Measurements from ENCODE around the gene SLAMF9. TPM values are rescaled to one million over a fixed set of nuclear protein-coding genes. Genes with fewer than 3 reads are reported as not detected.

The SLAMF9 gene
- total RNA-seq, 1 donor from 2014 or later, result not detected

DNA sequence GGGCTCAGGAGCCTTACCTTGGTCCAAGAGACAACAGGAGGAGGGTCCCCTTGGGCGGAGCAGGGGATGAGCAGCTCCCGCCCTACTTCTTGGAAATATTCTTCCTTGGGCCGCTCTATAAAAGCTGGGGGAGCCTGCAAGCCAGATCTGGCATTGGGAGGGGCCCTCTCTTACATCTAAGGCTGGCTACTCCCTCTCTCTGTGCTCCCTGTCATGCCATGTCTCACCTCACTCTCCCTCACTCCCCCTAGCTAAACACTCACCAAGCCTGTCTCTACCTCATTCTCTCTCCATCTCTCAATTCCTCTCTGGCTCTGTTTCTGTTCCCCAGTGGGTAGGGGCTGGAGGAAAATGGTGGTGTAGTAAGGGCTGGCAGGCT, 22.3 kb downstream of the SLAMF9 start:
- H3K36me3 Mint-ChIP-seq, result peaks cover 18% of the 10 kb centered on the region
- peaks cover 4% of the 10 kb centered on the region for H3K4me1 Mint-ChIP-seq (ENCODE audit: unreplicated experiment)
- H3K27ac Mint-ChIP-seq, result no peak overlapping the region
- no peaks in the 10 kb centered on the region for H3K9me3 Mint-ChIP-seq
- no peak overlapping the region for H3K4me3 Mint-ChIP-seq
- TF ChIP-seq CTCF (conservative IDR thresholded peaks at IDR 0.05), result no peak
- no peak for DNase-seq (ENCODE audit: extremely low spot score, unreplicated experiment)
- no peaks in the 10 kb centered on the region for H3K27me3 Mint-ChIP-seq

DNA sequence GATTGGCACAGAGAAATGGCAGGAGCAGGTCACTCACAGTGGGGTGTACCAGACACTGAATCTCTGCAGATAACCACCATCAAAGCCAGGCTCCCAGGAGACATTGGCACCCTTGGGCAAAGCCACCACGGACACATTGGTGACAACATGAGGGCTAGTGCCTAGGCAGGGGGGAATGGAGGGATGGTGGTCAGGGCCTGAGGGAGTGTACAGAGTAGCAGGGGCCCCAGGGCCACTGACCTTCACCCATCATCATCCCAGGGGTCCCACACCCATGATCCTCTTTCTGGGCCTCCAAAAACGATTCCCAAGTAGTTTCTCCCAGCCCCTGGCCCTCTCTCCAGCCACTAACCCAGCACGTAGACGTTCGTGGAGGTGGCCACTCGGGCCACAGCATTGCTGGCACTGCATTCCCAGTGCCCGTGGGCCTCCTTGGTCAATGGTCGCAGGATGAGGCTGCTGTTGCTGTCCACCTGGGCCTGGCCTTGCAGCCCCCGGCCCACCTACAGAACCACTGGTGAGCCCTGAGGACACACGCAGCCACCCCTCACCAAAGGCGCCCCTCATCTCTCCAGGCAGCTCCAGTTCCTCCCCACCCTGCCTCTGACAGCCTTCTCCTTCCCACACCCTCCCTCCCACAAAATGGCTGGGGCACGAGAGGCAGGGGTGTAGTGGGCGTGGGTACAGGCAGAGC, 22.8 kb downstream of the SLAMF9 start:
- H3K36me3 Mint-ChIP-seq, result peaks cover 18% of the 10 kb centered on the region
- no peak for DNase-seq (ENCODE audit: extremely low spot score, unreplicated experiment)
- no peak for TF ChIP-seq CTCF (conservative IDR thresholded peaks at IDR 0.05)
- H3K4me3 Mint-ChIP-seq, result no peak overlapping the region
- H3K27ac Mint-ChIP-seq, result no peak overlapping the region
- H3K4me1 Mint-ChIP-seq (ENCODE audit: unreplicated experiment), result peaks cover 6% of the 10 kb centered on the region
- no peaks in the 10 kb centered on the region for H3K9me3 Mint-ChIP-seq
- no peaks in the 10 kb centered on the region for H3K27me3 Mint-ChIP-seq

- DNase-seq (ENCODE audit: extremely low spot score, unreplicated experiment), result no peak
- H3K36me3 Mint-ChIP-seq, result peaks cover 18% of the 10 kb centered on the region
- no peaks in the 10 kb centered on the region for H3K9me3 Mint-ChIP-seq
- peaks cover 10% of the 10 kb centered on the region for H3K4me1 Mint-ChIP-seq (ENCODE audit: unreplicated experiment)
- H3K4me3 Mint-ChIP-seq, result no peak overlapping the region
- no peaks in the 10 kb centered on the region for H3K27me3 Mint-ChIP-seq
- H3K27ac Mint-ChIP-seq, result no peak overlapping the region
- no peak for TF ChIP-seq CTCF (conservative IDR thresholded peaks at IDR 0.05)
These were observed 23.4 kb downstream of the SLAMF9 start for GRCh38 chr1:159930634-159931033.

GRCh38 chr1:159930216-159930615, 23.8 kb downstream of the SLAMF9 start:
- peaks cover 18% of the 10 kb centered on the region for H3K36me3 Mint-ChIP-seq
- no peaks in the 10 kb centered on the region for H3K27me3 Mint-ChIP-seq
- TF ChIP-seq CTCF (conservative IDR thresholded peaks at IDR 0.05), result no peak
- H3K4me3 Mint-ChIP-seq, result no peak overlapping the region
- DNase-seq (ENCODE audit: extremely low spot score, unreplicated experiment), result no peak
- no peaks in the 10 kb centered on the region for H3K9me3 Mint-ChIP-seq
- H3K27ac Mint-ChIP-seq, result no peak overlapping the region
- H3K4me1 Mint-ChIP-seq (ENCODE audit: unreplicated experiment), result peaks cover 10% of the 10 kb centered on the region

GRCh38 chr1:159929155-159930051, 24.6 kb downstream of the SLAMF9 start:
- H3K4me3 Mint-ChIP-seq, result no peak overlapping the region
- H3K4me1 Mint-ChIP-seq (ENCODE audit: unreplicated experiment), result peaks cover 10% of the 10 kb centered on the region
- H3K27ac Mint-ChIP-seq, result no peak overlapping the region
- no peaks in the 10 kb centered on the region for H3K9me3 Mint-ChIP-seq
- H3K27me3 Mint-ChIP-seq, result no peaks in the 10 kb centered on the region
- DNase-seq (ENCODE audit: extremely low spot score, unreplicated experiment), result no peak
- no peak for TF ChIP-seq CTCF (conservative IDR thresholded peaks at IDR 0.05)
- peaks cover 18% of the 10 kb centered on the region for H3K36me3 Mint-ChIP-seq

Measured in type B pancreatic cell (in vitro differentiated cells).